SK-N-SH (cell line): ENCODE data around the gene PHPT1. TPM values are rescaled to one million over a fixed set of nuclear protein-coding genes. Genes with fewer than 3 reads are reported as not detected.

Experiments
- CTCF ChIA-PET: fragments of 300-600, 350-600 bp; formaldehyde crosslinking; extraction: SDS; loops from one replicate; lab custom pipeline; 2021; lab: Yijun Ruan, JAX
- POLR2A ChIA-PET: fragments of 350-600 bp; sonication (Branson Sonifier 250); formaldehyde crosslinking; extraction: SDS; loops from one replicate; lab custom pipeline; 2020; ENCODE audit warnings: antibody characterized with exemption, inconsistent platforms; lab: Yijun Ruan, JAX
- DNase-seq: peaks from one replicate; pipeline ENCODE4 v3.0.0; 2012
- H2AFZ ChIP-seq: fragments of 200-600 bp; sonication (generic); 2 replicates; pipeline ENCODE4 v1.8.1; 2016; ENCODE audit warnings: antibody characterized with exemption, mild to moderate bottlenecking, low read depth
- H3F3A ChIP-seq: fragments of 200-600 bp; sonication (generic); replicated peaks from 2 replicates; pipeline ENCODE3; 2016; ENCODE audit warnings: antibody characterized with exemption, mild to moderate bottlenecking; ENCODE audit not compliant: insufficient read depth
- H3K27ac ChIP-seq, 2 experiments: fragments of 200-500 bp in 1 of 2; fragments of 200-600 bp in 1 of 2; sonication (Bioruptor generic) in 1 of 2; sonication (generic), shearing (Covaris generic) in 1 of 2; 2 replicates each; pipeline versions ENCODE4 v1.5.1 to v1.6.1; 2014 to 2016; ENCODE audit warnings: low read depth in 2 of 2, inconsistent platforms in 1 of 2, low read length in 1 of 2, mild to moderate bottlenecking in 1 of 2, mixed read lengths in 1 of 2
- H3K27me3 ChIP-seq: fragments of 200-600 bp; sonication (generic), shearing (Covaris generic); 2 replicates; pipeline ENCODE4 v1.6.1; 2016; ENCODE audit warnings: mixed run types; ENCODE audit not compliant: insufficient read depth
- H3K36me3 ChIP-seq, 2 experiments: fragments of 200-500 bp in 1 of 2; fragments of 200-600 bp in 1 of 2; sonication (Bioruptor generic) in 1 of 2; sonication (generic) in 1 of 2; replicated peaks in 1 of 2; 2 replicates each; pipeline versions ENCODE3 to v1.5.1; 2014 to 2016; ENCODE audit warnings: low read length in 1 of 2, mild to moderate bottlenecking in 1 of 2; ENCODE audit not compliant: insufficient read depth in 2 of 2, control insufficient read depth in 1 of 2
- H3K4me1 ChIP-seq, 2 experiments: fragments of 200-500 bp in 1 of 2; fragments of 200-600 bp in 1 of 2; sonication (Bioruptor generic) in 1 of 2; sonication (generic), shearing (Covaris generic) in 1 of 2; 2 replicates each; pipeline versions ENCODE4 v1.5.1 to v1.6.1; 2014 to 2016; ENCODE audit warnings: low read depth in 1 of 2, low read length in 1 of 2, mixed run types in 1 of 2; ENCODE audit not compliant: insufficient read depth in 2 of 2, control insufficient read depth in 1 of 2
- H3K4me2 ChIP-seq: fragments of 200-600 bp; sonication (generic), shearing (Covaris generic); 2 replicates; pipeline ENCODE4 v1.6.1; 2017; ENCODE audit warnings: mixed run types
- H3K4me3 ChIP-seq, 2 experiments: fragments of 200-500 bp in 1 of 2; fragments of 200-600 bp in 1 of 2; sonication (Bioruptor generic) in 1 of 2; sonication (generic), shearing (Covaris generic) in 1 of 2; 2 replicates each; pipeline versions ENCODE4 v1.5.1 to v1.8.1; 2014 to 2016; ENCODE audit warnings: low read depth in 2 of 2, inconsistent platforms in 1 of 2, low read length in 1 of 2, mild to moderate bottlenecking in 1 of 2, mixed read lengths in 1 of 2, moderate library complexity in 1 of 2
- H3K79me2 ChIP-seq: fragments of 200-600 bp; sonication (generic); 2 replicates; pipeline ENCODE4 v1.8.1; 2017; ENCODE audit warnings: mild to moderate bottlenecking; ENCODE audit not compliant: insufficient read depth
- H3K9ac ChIP-seq: fragments of 200-600 bp; sonication (generic); 2 replicates; pipeline ENCODE4 v1.6.1; 2017; ENCODE audit warnings: mixed run types
- H3K9me2 ChIP-seq: fragments of 200-600 bp; sonication (generic); 2 replicates; pipeline ENCODE4 v1.6.1; 2017; ENCODE audit warnings: mixed run types
- H3K9me3 ChIP-seq: fragments of 200-600 bp; sonication (generic); 2 replicates; pipeline ENCODE4 v1.6.1; 2017; ENCODE audit warnings: mixed run types, mild to moderate bottlenecking, moderate library complexity
- H4K20me1 ChIP-seq: fragments of 200-600 bp; sonication (generic); 2 replicates; pipeline ENCODE4 v1.6.1; 2017; ENCODE audit warnings: mild to moderate bottlenecking, mixed run types; ENCODE audit not compliant: insufficient read depth
- ELF1 ChIP-seq: IDR thresholded peaks from 2 replicates; pipeline ENCODE4 v1.4.0; 2012
- FOXM1 ChIP-seq: IDR thresholded peaks from 2 replicates; pipeline ENCODE4 v1.4.0; 2012; ENCODE audit warnings: low read depth, mild to moderate bottlenecking
- GABPA ChIP-seq: IDR thresholded peaks from 2 replicates; pipeline ENCODE4 v1.4.0; 2012; ENCODE audit warnings: low read depth, mild to moderate bottlenecking
- MEF2A ChIP-seq: IDR thresholded peaks from 2 replicates; pipeline ENCODE4 v1.4.0; 2012; ENCODE audit warnings: low read depth, borderline replicate concordance
- SMC3 ChIP-seq: IDR thresholded peaks from 2 replicates; pipeline ENCODE4 v1.6.1; 2012; ENCODE audit warnings: low read depth, low read length, improper control_type of control experiment
- TCF12 ChIP-seq: IDR thresholded peaks from 2 replicates; pipeline ENCODE4 v1.4.0; 2012
- WGBS: methylation state at CpG from one replicate; pipeline ENCODE4 v1.1.6; 2017; ENCODE audit warnings: low lambda C conversion rate; 5-methylcytosine and 5-hydroxymethylcytosine counted together
- polyA plus RNA-seq, 3 experiments: library from polyadenylated mRNA; depleted of rRNA; stranded (reverse); fragments of >200 nt; gene quantifications; 2 replicates each; pipeline ENCODE4 v1.2.3, GENCODE V29; 2012
- TF ChIP-seq, protein P1 (sequence below): IDR thresholded peaks from 2 replicates; pipeline ENCODE4 v1.4.0; 2012; ENCODE audit warnings: low read depth, borderline replicate concordance
- TF ChIP-seq, protein P2 (sequence below): IDR thresholded peaks from 2 replicates; pipeline ENCODE4 v1.4.0; 2012; ENCODE audit warnings: low read depth
- TF ChIP-seq, protein P3 (sequence below): fragments of 200-600 bp; sonication (generic); IDR thresholded peaks from 2 replicates; pipeline ENCODE4 v1.6.1; 2017; ENCODE audit warnings: antibody characterized with exemption, mild to moderate bottlenecking, moderate library complexity
- TF ChIP-seq, protein P4 (sequence below): fragments of 150-350 bp; IDR thresholded peaks from 2 replicates; pipeline ENCODE4 v1.6.1; 2017; ENCODE audit warnings: antibody characterized with exemption, low read length, low read depth, borderline replicate concordance
- TF ChIP-seq, protein P5 (sequence below): IDR thresholded peaks from 2 replicates; pipeline ENCODE4 v1.4.0; 2012; ENCODE audit warnings: low read depth, borderline replicate concordance

The PHPT1 gene
- polyA plus RNA-seq, 1 of the 3 experiments (the other 2 are of a cell fraction), result 517 TPM

DNA sequence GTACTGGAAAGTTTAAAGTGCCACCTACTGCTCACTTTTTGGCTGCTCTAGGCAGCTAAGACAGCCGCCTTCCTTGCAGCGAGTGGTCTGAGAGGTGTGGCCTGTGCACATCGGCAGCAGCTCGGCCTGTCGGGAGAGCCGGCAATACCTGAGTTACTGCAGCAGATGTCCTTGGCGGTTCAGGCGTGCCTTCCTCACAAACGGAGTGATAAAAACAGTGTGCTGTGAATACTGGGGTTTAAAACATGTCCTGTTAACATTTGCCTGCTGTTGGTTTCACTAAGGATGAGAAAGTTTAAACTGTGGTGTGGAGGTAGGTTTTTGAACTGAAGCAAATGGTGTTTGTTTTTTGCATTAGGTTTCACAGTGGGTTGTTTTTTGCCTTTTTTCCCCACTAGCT is 50.0 kb downstream of the PHPT1 start:
- POLR2A ChIA-PET, result no interaction called here
- no peak overlapping the region for H3K4me2 ChIP-seq

More for the DNA sequence above, 50.0 kb downstream of the PHPT1 start:
- no peak overlapping the region for H2AFZ ChIP-seq
- no peak overlapping the region for H3K9ac ChIP-seq
- H3K4me1 ChIP-seq, result peaks cover 6 to 19% of the 10 kb centered on the region in 2 experiments; a peak in 3 of 4 replicates
- CTCF ChIA-PET, result interaction anchor here (1.4 kb wide), 1 partner anchor 9 kb away, joined by 3 read pairs; no protein-coding TSS in a partner anchor
- H3K36me3 ChIP-seq, result peaks cover 13 to 18% of the 10 kb centered on the region in 2 experiments
- H3K9me2 ChIP-seq, result no peaks in the 10 kb centered on the region
- DNase-seq, result no peak
- no peaks in the 10 kb centered on the region for H3K9me3 ChIP-seq
- H3F3A ChIP-seq, result peaks cover 29% of the 10 kb centered on the region
- H3K79me2 ChIP-seq, result peaks cover 38% of the 10 kb centered on the region; the same call in 1 of the 2 replicates
- no peaks in the 10 kb centered on the region for H3K27me3 ChIP-seq
- WGBS, result 77% methylated on average over 9 of the region's 9 CpGs
- H3K27ac ChIP-seq, result no peak overlapping the region
- no peak for TF ChIP-seq GABPA
- TF ChIP-seq, protein P1, sequence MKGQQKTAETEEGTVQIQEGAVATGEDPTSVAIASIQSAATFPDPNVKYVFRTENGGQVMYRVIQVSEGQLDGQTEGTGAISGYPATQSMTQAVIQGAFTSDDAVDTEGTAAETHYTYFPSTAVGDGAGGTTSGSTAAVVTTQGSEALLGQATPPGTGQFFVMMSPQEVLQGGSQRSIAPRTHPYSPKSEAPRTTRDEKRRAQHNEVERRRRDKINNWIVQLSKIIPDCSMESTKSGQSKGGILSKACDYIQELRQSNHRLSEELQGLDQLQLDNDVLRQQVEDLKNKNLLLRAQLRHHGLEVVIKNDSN, result no peak
- TF ChIP-seq TCF12, result no peak
- TF ChIP-seq, protein P2, sequence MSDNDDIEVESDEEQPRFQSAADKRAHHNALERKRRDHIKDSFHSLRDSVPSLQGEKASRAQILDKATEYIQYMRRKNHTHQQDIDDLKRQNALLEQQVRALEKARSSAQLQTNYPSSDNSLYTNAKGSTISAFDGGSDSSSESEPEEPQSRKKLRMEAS, result no peak
- no peak for TF ChIP-seq ELF1
- no peak for TF ChIP-seq SMC3
- TF ChIP-seq, protein P3, sequence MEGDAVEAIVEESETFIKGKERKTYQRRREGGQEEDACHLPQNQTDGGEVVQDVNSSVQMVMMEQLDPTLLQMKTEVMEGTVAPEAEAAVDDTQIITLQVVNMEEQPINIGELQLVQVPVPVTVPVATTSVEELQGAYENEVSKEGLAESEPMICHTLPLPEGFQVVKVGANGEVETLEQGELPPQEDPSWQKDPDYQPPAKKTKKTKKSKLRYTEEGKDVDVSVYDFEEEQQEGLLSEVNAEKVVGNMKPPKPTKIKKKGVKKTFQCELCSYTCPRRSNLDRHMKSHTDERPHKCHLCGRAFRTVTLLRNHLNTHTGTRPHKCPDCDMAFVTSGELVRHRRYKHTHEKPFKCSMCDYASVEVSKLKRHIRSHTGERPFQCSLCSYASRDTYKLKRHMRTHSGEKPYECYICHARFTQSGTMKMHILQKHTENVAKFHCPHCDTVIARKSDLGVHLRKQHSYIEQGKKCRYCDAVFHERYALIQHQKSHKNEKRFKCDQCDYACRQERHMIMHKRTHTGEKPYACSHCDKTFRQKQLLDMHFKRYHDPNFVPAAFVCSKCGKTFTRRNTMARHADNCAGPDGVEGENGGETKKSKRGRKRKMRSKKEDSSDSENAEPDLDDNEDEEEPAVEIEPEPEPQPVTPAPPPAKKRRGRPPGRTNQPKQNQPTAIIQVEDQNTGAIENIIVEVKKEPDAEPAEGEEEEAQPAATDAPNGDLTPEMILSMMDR, result no peak
- TF ChIP-seq, protein P4, sequence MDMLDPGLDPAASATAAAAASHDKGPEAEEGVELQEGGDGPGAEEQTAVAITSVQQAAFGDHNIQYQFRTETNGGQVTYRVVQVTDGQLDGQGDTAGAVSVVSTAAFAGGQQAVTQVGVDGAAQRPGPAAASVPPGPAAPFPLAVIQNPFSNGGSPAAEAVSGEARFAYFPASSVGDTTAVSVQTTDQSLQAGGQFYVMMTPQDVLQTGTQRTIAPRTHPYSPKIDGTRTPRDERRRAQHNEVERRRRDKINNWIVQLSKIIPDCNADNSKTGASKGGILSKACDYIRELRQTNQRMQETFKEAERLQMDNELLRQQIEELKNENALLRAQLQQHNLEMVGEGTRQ, result no peak
- no peak for TF ChIP-seq MEF2A
- no peak for TF ChIP-seq FOXM1
- TF ChIP-seq, protein P5, sequence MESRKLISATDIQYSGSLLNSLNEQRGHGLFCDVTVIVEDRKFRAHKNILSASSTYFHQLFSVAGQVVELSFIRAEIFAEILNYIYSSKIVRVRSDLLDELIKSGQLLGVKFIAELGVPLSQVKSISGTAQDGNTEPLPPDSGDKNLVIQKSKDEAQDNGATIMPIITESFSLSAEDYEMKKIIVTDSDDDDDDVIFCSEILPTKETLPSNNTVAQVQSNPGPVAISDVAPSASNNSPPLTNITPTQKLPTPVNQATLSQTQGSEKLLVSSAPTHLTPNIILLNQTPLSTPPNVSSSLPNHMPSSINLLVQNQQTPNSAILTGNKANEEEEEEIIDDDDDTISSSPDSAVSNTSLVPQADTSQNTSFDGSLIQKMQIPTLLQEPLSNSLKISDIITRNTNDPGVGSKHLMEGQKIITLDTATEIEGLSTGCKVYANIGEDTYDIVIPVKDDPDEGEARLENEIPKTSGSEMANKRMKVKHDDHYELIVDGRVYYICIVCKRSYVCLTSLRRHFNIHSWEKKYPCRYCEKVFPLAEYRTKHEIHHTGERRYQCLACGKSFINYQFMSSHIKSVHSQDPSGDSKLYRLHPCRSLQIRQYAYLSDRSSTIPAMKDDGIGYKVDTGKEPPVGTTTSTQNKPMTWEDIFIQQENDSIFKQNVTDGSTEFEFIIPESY, result no peak
- TF ChIP-seq, all 33 proteins: peak for 0
- no peaks in the 10 kb centered on the region for H4K20me1 ChIP-seq
- H3K4me3 ChIP-seq, result no peak overlapping the region
